ENCODE data around the gene ELOVL2.

The ELOVL2 gene

DNA sequence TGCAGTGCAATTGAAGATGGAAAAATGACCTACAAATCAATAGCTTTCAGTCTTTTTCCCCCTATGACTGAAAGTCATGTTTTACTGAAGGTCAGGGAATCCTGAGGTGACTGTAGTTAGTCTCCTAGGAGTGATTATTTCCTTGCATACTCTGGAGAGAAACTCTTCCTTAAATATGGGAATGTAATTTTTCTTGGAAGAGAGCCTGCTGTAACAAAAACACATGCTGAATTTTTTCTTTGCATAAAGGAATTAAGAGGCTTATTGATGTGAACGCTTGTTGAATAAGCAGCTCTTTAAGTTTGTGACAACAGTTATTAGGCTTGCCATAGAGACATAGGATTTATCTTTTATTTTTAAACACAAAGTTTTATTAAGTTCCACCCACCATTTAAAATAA lies 64.5 kb downstream of the ELOVL2 start:
- no peak for DNase-seq (ENCODE audit: low read depth)

DNA sequence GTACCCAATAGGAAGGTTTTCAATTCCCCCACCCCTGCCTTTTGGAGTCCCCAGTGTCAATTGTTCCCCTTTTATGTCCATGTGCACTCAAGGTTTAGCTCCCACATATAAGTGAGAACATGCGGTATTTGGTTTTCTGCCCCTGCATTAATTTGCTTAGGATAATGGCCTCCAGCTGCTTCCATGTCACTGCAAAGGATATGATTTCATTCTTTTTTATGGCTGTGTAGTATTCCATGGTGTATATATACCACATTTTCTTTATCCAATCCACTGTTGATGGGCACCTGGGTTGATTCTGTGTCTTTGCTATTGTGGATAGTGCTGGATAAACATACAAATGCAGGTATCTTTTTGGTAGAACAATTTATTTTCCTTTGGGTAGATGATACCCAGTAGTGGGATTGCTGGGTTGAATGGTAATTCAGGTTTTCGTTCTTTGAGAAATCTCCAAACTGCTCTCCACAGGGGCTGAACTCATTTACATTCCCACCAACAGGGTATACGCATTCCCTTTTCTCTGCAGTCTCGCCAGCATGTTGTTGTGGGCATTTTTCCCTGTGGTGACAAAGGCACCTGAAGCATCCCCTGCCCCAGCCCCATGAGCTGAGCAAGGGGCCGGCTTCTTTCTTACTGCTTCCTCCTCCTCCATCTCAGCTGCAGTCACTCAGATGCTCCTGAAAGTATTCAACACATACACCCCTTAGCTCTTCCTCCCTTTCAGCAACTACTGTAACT lies 66.7 kb downstream of the ELOVL2 start:
- no peak for DNase-seq (ENCODE audit: low read depth)

DNA sequence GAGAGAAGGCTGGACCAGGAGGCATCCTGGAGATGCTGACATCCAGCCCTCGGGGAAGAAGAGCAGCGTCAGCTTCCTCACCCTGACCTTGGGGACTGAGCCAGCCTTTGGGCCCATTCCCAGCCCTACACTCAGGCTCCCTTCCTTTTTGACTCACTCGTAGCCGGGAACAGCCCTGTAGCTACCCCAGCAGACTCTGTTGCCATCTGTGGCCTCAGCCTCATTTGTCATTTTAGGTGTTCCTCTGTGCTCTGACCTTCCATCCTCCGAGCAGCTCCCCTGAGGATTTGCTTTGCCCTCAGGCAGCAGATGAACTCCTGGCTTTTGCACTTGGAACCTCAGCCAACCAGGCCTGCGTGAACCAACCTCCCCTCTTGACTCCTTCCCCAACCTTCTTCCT lies 67.5 kb downstream of the ELOVL2 start:
- DNase-seq (ENCODE audit: low read depth): no peak

DNA sequence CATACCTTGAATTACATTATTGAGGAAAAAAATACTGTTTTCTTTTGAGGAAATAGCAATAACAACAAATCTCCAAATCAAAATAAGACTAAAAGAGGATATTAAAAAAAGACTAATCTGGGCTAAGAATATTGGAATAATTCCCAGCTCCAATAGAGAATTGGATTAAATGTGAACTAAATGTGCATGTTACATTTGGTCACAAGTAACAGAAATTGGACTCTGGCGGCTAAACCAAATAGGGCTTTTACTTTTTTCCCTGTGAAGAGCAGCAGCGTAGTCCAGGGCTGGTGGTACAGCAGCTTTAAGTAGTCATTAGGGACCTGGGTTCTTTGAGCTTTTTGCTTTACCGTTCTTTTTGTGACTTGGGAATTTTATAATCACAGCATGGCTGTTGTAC lies 71.9 kb downstream of the ELOVL2 start:
- no peak for DNase-seq (ENCODE audit: low read depth)

DNA sequence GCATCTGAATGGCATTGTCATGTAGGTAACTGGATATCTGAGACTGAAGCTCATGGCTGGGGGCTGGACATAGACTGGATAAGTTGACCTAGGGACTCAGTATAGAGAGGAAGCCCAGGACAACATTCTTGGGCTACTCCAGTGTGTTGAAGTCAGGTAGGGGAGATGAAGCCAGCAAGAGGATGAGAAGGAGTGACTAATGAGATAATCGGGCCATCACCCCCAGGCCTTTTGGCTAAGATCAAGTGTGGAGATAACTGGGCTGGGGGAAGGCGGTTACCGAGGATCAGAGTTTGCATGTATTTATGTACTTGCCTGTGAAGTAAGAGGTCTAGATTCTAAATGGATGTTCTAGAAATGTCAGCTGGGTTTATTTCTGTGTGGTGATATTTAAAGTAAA lies 73.4 kb downstream of the ELOVL2 start:
- peak; percentile 32 for DNase-seq (ENCODE audit: low read depth)

DNA sequence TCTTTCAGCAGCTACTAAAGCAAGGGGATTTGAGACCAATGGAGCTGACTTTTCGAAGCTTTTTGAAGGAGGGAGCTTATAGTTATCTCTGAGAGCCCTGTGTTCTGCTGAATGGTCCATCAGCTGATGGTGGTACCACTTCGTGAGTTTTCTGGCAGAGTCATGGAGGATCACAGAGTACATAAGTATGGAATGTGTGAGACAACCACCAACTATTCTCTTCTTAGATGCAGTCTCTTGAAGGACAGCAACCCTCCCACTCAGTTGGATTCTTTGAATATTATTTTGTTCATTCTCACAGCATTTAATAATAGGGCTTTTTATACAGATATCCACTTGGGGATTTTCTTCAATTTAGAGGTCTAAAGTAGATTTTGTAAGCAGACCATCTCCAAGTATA lies 75.3 kb downstream of the ELOVL2 start:
- DNase-seq (ENCODE audit: low read depth): peak; percentile 56

DNA sequence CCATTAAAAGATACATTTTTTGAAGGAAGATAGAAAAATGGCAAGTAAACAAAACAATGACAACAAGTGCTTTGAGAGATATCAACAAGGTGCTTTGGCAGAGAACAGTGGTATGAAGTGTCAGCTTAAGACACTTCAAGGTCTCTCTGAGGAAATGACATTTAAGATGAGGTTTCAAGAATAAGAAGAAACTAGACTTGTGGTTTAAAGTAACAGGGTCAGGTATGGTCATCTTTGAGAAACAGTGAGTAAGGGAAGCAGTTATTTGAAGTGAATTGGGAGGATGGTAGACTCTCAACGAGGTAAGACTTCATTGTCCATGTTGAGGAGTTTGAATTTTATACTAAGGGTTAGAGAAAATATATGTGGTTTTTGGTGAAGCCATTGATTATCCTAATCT lies 79.4 kb downstream of the ELOVL2 start:
- DNase-seq (ENCODE audit: low read depth): no peak

DNA sequence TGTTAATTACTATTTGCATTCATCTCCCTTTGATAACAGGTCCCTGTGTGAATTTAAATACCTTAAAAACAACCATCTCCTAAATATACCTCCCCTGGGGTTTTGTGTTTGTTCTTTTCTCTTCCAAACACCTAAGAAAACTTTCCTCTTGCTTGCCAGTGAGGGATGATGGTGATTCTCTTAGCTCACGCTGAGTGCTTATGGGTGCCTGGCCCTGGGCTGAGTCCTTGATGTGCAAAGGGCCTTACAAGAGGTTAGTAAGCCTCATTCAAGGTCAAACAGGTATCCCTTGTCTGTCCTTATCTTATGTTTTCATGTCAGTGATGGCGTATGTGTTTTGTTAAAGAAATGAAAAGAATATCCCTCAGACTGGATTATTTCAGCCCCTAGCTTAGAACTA lies 81.0 kb downstream of the ELOVL2 start:
- no peak for DNase-seq (ENCODE audit: low read depth)

DNA sequence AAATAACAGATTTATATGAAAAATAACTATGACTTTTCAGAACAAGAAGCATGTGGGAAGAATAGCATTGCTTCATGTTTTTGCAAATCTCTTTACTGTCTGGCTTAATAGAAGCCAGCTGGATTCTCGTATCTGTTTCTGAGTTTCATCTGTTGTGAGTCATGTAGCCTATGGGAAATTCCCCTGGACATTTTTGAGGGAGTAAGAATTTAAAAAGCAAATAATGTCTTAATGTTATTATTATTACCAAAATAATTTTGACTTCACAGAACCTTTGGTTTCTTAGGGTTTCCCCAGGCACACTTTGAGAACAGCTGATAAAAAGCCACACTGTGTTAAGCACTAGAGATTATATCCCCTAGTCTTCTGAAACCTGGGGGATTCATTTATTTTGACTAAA lies 81.4 kb downstream of the ELOVL2 start:
- peak; percentile 69 for DNase-seq (ENCODE audit: low read depth)

DNA sequence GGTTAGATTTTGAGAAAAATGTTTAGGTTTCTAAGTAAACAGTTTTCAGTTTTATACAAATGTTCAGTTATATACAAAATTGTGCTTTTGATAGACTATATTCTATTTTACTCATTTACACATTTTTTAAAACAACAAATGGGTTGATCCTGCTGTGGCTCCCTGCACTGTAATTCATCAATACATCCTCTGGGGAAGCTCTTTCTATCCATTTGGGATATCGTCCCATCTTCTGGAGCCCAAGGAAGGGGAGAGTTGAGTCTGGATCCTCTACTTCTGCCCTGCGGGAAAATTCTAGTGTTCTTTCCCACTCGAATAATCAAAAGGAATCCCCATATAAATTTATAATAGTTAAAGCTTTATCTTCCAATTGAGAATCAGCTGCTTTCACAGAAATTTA lies 82.3 kb downstream of the ELOVL2 start:
- DNase-seq (ENCODE audit: low read depth): peak; percentile 9

DNA sequence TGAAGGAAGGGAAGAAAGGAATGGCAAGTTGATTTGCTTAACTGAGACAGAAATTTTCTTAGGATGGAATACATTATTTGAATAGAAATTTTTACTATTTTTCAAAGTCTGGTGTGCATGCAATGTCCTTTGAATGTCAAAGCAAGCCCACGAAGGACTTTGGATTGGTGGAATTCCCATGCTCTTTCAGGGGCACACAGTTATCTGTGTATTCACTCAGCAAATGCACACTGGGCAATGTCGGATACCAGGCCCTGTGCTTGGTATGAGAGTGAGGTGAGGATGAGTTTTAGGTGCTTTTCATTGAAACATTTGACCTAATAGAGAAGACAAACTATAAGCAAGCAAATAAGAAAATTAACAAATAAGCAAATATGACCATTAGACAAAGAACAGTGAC lies 83.9 kb downstream of the ELOVL2 start:
- DNase-seq (ENCODE audit: low read depth): no peak

DNA sequence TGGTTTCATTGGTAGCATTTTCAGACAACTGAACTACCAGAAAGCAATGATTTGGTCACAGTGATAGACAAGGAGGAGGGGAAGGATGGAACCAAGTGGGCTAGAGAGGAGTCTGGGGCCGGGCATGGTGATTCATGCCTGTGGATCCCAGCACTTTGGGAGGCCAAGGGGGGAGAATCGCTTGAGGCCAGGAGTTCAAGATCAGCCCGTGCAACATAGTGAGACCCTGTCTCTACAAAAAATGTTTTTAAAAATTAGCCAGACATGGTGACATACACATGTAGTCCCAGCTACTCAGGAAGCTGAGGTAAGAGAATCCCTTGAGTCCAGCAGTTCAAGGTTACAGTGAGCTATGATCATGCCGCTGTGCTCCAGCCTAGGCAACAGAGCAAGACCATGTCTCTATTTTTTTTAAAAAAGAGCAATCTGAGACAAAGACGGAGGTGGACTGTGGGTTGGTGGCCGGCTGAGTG lies 86.7 kb downstream of the ELOVL2 start:
- DNase-seq (ENCODE audit: low read depth): no peak

DNA sequence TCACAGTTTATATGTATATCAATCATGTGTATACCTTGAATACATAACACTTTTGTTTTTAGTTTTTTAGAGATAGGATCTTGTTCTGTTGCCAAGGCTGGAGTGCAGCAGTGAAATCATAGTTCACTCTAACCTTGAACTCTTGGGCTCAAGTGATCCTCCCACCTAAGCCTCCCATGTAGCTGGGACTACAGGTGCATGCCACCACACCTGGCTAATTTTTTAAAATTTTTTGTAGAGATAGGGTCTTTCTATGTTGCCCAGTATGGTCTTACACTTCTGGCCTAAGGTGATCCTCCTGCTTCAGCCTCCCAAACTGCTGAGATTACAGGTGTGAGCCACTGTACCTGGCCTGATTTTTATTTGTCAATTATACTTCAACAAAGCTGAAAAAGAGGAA lies 87.3 kb downstream of the ELOVL2 start:
- DNase-seq (ENCODE audit: low read depth): no peak

DNA sequence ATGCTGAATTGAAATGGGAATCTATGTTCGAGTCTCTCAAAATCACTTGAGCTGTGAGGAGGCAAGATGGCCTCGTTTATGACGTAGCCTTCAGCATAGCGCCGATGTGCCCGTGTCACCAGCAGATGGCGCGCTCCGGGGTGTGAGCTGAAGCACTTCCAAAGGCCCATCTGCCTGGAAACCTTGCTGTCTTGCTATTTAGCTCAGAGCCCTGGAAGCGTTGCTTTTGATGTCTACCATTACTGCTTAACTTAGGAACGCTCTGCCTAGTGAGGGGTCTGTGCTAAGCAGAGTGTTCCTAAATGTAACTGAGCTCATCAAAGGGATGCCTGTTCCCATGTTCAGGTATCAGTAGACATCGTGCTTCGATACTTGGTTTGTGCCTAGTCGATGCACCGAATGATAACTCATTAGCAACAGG lies 89.5 kb downstream of the ELOVL2 start:
- peak; percentile 81 for DNase-seq (ENCODE audit: low read depth)

DNA sequence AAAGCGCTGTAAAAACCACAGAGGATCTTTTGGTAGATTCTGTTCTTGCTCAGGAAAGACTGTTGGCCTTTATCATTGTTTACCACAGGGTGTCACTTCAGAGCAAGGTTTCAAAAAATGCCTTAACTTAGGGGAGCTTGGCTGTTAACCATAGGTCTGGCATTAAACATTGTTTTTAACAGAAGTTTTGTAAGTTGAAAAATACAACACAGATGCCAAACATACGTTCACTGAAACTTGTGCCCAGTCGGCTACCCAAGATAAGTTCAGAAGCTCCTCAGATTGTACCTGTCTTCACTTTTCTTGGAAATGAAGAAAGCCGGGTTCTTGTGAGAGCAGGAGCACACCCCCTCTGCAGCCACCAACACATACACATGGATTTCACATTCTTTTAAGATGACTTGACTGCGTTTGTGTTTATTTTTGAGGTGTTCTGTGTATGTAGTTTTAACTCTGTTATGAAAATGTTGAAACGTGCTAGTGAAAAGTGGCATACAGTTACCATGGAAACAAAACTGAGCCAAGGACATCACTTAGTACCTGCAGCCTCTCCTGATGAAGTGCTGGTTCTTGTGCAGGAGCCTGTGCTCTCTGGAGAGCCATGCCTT lies 92.3 kb downstream of the ELOVL2 start:
- DNase-seq (ENCODE audit: low read depth): peak; percentile 82

DNA sequence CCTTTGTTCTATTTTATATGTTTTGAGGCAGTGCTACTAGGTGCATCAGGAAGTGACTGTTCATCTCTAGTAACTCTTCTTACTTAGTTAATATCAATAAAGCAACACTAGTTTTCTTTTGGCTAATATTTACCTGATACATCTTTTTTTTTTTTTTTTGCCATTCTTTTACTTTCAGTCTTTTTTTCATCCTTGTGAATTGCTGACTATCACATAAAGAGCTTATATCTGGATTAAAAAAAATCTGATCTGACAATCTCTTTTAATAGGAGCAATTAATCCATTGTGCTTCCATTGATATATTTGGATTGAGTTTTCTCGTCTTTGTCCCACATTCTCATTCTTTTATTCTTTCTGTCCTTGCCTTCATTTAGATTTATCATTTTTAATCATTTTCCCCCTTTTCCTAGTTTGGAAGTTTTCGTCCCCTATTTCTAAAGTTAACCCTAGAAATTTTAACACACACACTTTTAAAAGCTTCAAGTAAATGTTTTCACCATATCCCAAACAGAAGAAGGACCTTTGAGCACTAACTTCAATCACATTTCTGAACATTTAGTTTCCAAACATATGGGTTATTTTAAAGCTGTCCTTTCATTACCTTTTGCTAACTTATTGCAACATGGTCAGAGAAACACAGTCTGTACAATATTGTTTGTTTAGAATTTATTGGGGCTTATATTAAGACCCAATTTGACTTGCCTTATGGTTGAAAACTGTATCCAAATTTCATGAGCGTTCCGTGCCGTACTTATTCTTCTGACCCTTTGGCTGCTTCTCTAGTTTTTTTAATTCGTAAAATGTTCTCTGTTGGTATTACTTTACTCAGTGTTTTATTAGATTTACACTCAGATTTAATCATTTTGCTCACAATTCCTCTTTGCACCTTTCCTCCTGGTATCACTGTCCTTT lies 94.3 kb downstream of the ELOVL2 start:
- no peak for DNase-seq (ENCODE audit: low read depth)

DNA sequence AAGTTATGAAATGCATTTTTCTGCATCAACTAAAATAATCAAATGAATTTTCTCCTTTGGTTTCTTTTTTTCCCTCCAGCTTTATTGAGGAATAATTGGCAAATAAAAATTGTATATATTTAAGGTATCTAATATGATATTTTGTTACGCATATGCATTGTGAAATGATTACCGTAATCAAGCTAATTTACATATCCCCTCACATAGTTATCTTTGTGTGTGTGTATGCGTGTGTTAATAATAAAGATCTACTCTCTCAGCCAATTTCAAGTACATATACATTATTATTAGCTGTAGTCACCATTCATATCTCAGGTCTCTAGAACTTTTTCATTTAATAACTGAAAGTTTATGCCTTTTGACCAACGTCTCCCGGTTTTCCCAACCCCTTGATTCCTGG lies 96.1 kb downstream of the ELOVL2 start:
- DNase-seq (ENCODE audit: low read depth): no peak

DNA sequence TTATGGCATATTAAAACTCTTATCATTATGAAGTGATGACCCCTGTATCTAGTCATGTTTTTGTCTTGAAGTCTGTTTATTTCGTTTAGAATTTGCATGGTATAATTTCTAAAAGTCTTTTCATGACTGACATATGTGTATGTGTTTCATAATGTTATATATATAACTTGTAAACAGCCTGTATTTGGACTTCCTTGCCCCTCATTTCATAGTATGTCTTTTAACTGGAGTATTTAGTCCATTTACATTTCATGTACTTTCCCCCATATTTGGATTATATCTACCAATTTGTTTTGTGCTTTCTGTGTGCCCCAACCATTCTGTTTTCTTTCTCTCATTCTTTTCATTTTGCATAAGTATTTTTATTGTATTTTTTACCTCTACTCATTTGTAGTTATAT lies 98.3 kb downstream of the ELOVL2 start:
- no peak for DNase-seq (ENCODE audit: low read depth)

DNA sequence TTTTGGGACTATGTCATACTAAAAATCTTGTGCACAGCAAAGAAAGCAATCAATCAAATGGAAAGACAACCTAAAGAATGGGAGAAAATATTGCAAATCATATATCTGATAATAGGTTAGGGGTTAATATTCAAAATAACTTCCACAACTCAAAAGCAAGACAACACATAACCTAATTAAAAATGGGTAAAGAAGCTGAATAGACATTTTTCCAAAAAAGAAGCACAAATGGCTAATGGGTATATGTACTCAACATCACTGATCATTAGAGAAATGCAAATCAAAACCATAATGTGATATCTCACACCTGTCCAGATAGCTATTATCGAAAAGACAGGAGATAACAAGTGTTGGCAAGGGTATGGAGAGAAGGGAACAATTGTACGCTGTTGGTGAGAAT lies 104.3 kb downstream of the ELOVL2 start:
- no peak for DNase-seq (ENCODE audit: low read depth)

DNA sequence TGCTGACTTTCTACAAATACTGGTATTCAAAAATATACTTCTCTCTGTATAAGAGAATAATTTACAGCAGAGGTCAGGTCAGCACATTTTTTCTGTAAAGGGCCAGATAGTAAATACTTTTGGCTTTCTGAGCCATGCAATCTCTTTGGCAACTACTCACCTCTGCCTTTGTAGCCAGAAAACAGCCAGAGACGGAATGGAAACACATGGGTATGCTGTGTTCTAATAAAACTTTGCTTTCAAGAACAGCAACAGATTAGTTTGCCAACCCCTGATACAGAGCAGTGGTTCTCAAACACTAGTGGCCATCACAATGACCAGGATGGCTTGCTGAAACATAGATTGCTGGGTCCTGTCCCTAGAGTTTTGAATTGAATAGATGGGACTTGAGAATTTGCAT lies 111.0 kb downstream of the ELOVL2 start:
- no peak for DNase-seq (ENCODE audit: low read depth)
